Cardiac muscle cell (in vitro differentiated cells and primary cell): ENCODE data around the gene EYA3. TPM values are rescaled to one million over a fixed set of nuclear protein-coding genes. Genes with fewer than 3 reads are reported as not detected.

Experiments used
- DNase-seq, 2 donors: peaks; one replicate each; pipeline versions ENCODE4 v3.0.0 to v3.0.0-alpha.2; 2010 to 2017; ENCODE audit warnings: low read depth in 1 of 2, low spot score in 1 of 2
- H3K27ac ChIP-seq: fragments of 200-600 bp; sonication (generic); 2 replicates; pipeline ENCODE4 v1.5.1; 2016
- H3K27me3 ChIP-seq: fragments of 200-600 bp; sonication (generic); 2 replicates; pipeline ENCODE4 v1.6.0; 2016; ENCODE audit warnings: control low read depth
- H3K36me3 ChIP-seq: fragments of 200-600 bp; sonication (generic); 2 replicates; pipeline ENCODE4 v1.5.1; 2016; ENCODE audit warnings: control low read depth
- H3K4me1 ChIP-seq: fragments of 200-600 bp; sonication (generic); 2 replicates; pipeline ENCODE4 v1.8.1; 2017; ENCODE audit warnings: low read depth, mild to moderate bottlenecking, mixed run types
- H3K4me3 ChIP-seq: fragments of 200-600 bp; sonication (generic); 2 replicates; pipeline ENCODE4 v1.5.1; 2016; ENCODE audit warnings: mild to moderate bottlenecking
- H3K9me3 ChIP-seq: fragments of 200-600 bp; sonication (generic); 2 replicates; pipeline ENCODE4 v1.5.1; 2017; ENCODE audit warnings: low read depth, mild to moderate bottlenecking, control low read depth
- CTCF ChIP-seq: IDR thresholded peaks from 2 replicates; pipeline ENCODE4 v1.5.1; 2012; ENCODE audit warnings: low read depth, mild to moderate bottlenecking, low read length
- polyA plus RNA-seq: library from polyadenylated mRNA; unstranded; fragments of >200 nt; fragmentation: Nextera tagmentation; extraction: Ambion mirVana; gene quantifications from 2 replicates; pipeline ENCODE4 v1.2.1, GENCODE V29; 2016
- total RNA-seq: library from RNA; depleted of rRNA; stranded (reverse); fragments of >200 nt; gene quantifications from 2 replicates; pipeline ENCODE4 v1.2.3, GENCODE V29; 2016

EYA3 gene
- total and polyA plus RNA-seq, 2 experiments from 2014 or later = 15.6 to 21.7 TPM

GRCh38 chr1:27941671-27942540 lies 146.5 kb downstream of the EYA3 start:
- Histone ChIP-seq H3K4me3 (no peak overlapping the region), H3K27ac (no peak overlapping the region), H3K9me3 (no peaks in the 10 kb centered on the region), H3K36me3 (no peaks in the 10 kb centered on the region), H3K27me3 (no peaks in the 10 kb centered on the region), H3K4me1 (peaks cover 3% of the 10 kb centered on the region)
- no peak for DNase-seq
- TF ChIP-seq CTCF = no peak

GRCh38 chr1:27940870-27941560 lies 147.4 kb downstream of the EYA3 start:
- no peak for DNase-seq
- H3K27ac ChIP-seq = no peak overlapping the region
- no peak for TF ChIP-seq CTCF

GRCh38 chr1:27940297-27940696 lies 148.1 kb downstream of the EYA3 start:
- peak; percentile 22 for TF ChIP-seq CTCF
- Histone ChIP-seq H3K27me3 (no peaks in the 10 kb centered on the region), H3K27ac (no peak overlapping the region), H3K4me1 (peaks cover 3% of the 10 kb centered on the region), H3K4me3 (no peak overlapping the region), H3K36me3 (no peaks in the 10 kb centered on the region), H3K9me3 (no peaks in the 10 kb centered on the region)
- no peak for DNase-seq

More at GRCh38 chr1:27940870-27941560, 147.4 kb downstream of the EYA3 start:
- no peaks in the 10 kb centered on the region for H3K36me3 ChIP-seq
- peaks cover 3% of the 10 kb centered on the region for H3K4me1 ChIP-seq
- no peaks in the 10 kb centered on the region for H3K27me3 ChIP-seq
- H3K4me3 ChIP-seq = no peak overlapping the region
- no peaks in the 10 kb centered on the region for H3K9me3 ChIP-seq

- Histone ChIP-seq H3K36me3 (no peaks in the 10 kb centered on the region), H3K27ac (no peak overlapping the region), H3K4me3 (no peak overlapping the region), H3K4me1 (peaks cover 3% of the 10 kb centered on the region), H3K9me3 (no peaks in the 10 kb centered on the region), H3K27me3 (no peaks in the 10 kb centered on the region)
- no peak for TF ChIP-seq CTCF
- no peak for DNase-seq
Observed at GRCh38 chr1:27938488-27938887, 149.9 kb downstream of the EYA3 start.

GRCh38 chr1:27937524-27937836 lies 150.9 kb downstream of the EYA3 start:
- H3K27me3 ChIP-seq = no peaks in the 10 kb centered on the region
- no peaks in the 10 kb centered on the region for H3K9me3 ChIP-seq
- no peak for DNase-seq
- H3K36me3 ChIP-seq = no peaks in the 10 kb centered on the region
- H3K4me3 ChIP-seq = no peak overlapping the region
- peaks cover 3% of the 10 kb centered on the region for H3K4me1 ChIP-seq
- TF ChIP-seq CTCF = no peak
- no peak overlapping the region for H3K27ac ChIP-seq
